ENCODE results near the gene JUN. TPM values are rescaled to one million over a fixed set of nuclear protein-coding genes. Genes with fewer than 3 reads are reported as not detected.

JUN gene
- total RNA-seq, 3 donors from 2014 or later = 119 to 880 (median 379) TPM

DNA sequence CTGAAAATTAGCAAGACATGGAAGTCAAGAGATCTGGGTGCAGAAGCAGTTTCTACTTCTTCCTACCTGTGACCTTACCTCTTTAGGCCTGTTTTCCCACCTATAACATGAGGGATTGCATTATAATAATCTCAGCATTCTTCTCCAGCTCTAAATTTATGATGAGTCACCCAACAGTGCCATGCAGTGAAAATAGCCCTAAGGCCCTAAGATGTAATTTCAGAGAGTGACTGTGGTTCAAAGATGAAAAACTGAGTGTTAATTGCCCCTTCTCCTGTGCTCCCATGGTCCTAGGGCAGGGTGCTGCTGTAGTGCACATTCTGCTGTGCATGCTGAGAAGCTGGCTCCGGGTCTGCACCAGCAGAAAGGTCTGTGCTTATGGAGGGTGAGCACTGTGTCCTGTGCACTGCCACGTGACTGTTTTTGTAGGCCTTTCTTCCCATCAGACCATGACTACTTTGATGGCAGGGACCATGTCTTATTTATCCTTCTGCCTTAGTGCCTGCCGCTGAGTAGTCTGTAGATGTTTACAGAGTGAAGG lies 29.7 kb downstream of the JUN start:
- intact Hi-C loops (cut with DNase I; ENCODE audit: low total_unique reads) = no loop called here
- Histone ChIP-seq H3K4me1 (peaks cover 0 to 4% of the 10 kb centered on the region in 2 donors), H3K9me3 (no peaks in the 10 kb centered on the region), H3K27ac (peak overlapping the region; percentile 66 to 78), H3K4me3 (no peak overlapping the region), H3K27me3 (no peaks in the 10 kb centered on the region), H3K36me3 (no peaks in the 10 kb centered on the region)
- no peak for DNase-seq (ENCODE audit: low spot score in 2 of 2)
- TF ChIP-seq POLR2AphosphoS5 (IDR thresholded peaks at IDR 0.05) = no peak
- no peak for TF ChIP-seq POLR2A (IDR thresholded peaks at IDR 0.05)
- TF ChIP-seq, protein P1, sequence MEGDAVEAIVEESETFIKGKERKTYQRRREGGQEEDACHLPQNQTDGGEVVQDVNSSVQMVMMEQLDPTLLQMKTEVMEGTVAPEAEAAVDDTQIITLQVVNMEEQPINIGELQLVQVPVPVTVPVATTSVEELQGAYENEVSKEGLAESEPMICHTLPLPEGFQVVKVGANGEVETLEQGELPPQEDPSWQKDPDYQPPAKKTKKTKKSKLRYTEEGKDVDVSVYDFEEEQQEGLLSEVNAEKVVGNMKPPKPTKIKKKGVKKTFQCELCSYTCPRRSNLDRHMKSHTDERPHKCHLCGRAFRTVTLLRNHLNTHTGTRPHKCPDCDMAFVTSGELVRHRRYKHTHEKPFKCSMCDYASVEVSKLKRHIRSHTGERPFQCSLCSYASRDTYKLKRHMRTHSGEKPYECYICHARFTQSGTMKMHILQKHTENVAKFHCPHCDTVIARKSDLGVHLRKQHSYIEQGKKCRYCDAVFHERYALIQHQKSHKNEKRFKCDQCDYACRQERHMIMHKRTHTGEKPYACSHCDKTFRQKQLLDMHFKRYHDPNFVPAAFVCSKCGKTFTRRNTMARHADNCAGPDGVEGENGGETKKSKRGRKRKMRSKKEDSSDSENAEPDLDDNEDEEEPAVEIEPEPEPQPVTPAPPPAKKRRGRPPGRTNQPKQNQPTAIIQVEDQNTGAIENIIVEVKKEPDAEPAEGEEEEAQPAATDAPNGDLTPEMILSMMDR (IDR thresholded peaks at IDR 0.05) = no peak

DNA sequence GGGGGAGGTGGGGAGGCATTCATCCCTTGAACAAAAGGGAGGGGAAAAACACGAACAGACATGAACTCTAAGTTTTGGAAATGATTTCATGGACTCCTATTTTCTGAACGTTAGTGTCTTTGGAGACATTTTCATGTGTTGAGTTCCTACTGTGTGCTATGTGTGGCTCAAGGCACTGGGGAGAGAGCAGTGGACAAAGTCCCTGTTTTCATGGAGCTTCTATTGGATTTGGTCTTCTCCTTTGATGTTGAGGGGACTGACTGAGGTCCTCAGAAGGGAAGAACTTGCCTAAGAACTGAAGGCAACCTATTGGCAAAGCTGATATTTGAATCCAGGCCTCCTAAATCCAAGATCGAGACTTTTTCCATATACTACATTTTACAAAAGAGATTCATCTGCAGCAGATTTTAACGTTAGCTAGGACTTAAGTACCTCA lies 30.4 kb downstream of the JUN start:
- TF ChIP-seq, protein P1 (IDR thresholded peaks at IDR 0.05) = no peak
- TF ChIP-seq POLR2AphosphoS5 (IDR thresholded peaks at IDR 0.05) = peak in 1 of 3 donors; percentile 3
- intact Hi-C loops (cut with DNase I; ENCODE audit: low total_unique reads) = no loop called here
- no peak for DNase-seq (ENCODE audit: low spot score in 2 of 2)

DNA sequence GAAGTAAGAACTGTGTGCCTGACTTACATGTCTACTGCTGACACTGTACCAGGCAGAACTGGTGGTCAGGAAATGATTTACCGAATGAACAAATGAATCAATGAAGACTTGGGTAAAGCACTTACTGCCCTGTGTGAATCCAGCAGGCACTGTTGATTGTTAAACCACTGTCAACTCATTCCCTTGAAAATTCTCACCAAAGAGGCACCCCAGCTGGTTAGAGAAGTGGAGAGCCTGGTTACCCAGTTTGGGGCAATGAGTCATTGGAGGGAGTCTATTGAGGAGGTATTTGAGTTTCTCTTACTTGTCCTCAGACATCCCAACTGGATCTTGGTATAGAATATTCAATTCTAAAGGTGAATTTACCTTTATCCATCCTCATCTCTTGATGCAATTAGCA lies 34.2 kb downstream of the JUN start:
- Histone ChIP-seq H3K4me3 (no peak overlapping the region), H3K27ac (no peak overlapping the region), H3K9me3 (no peaks in the 10 kb centered on the region), H3K4me1 (no peaks in the 10 kb centered on the region), H3K36me3 (no peaks in the 10 kb centered on the region), H3K27me3 (no peaks in the 10 kb centered on the region)
- intact Hi-C loops (cut with DNase I; ENCODE audit: low total_unique reads) = no loop called here
- TF ChIP-seq, protein P1 (IDR thresholded peaks at IDR 0.05) = no peak
- TF ChIP-seq POLR2AphosphoS5 (IDR thresholded peaks at IDR 0.05) (no peak), POLR2A (IDR thresholded peaks at IDR 0.05) (no peak)
- DNase-seq (ENCODE audit: low spot score in 2 of 2) = no peak

More for the DNA sequence above, 30.4 kb downstream of the JUN start:
- Histone ChIP-seq H3K9me3 (no peaks in the 10 kb centered on the region), H3K4me1 (peaks cover 0 to 4% of the 10 kb centered on the region in 2 donors), H3K4me3 (no peak overlapping the region), H3K36me3 (no peaks in the 10 kb centered on the region), H3K27ac (peak overlapping the region; percentile 66 to 78), H3K27me3 (no peaks in the 10 kb centered on the region)

- TF ChIP-seq POLR2AphosphoS5 (IDR thresholded peaks at IDR 0.05) = no peak
- no peak for TF ChIP-seq POLR2A (IDR thresholded peaks at IDR 0.05)
- TF ChIP-seq, protein P1 (IDR thresholded peaks at IDR 0.05) = no peak
- H3K4me1 ChIP-seq = no peaks in the 10 kb centered on the region
- intact Hi-C loops (cut with DNase I; ENCODE audit: low total_unique reads) = no loop called here
- H3K27ac ChIP-seq = no peak overlapping the region
- H3K9me3 ChIP-seq = no peaks in the 10 kb centered on the region
- DNase-seq (ENCODE audit: low spot score in 2 of 2) = no peak
- no peaks in the 10 kb centered on the region for H3K36me3 ChIP-seq
- H3K4me3 ChIP-seq = no peak overlapping the region
- H3K27me3 ChIP-seq = no peaks in the 10 kb centered on the region
Measured at GRCh38 chr1:58748666-58749065, 35.2 kb downstream of the JUN start.

DNA sequence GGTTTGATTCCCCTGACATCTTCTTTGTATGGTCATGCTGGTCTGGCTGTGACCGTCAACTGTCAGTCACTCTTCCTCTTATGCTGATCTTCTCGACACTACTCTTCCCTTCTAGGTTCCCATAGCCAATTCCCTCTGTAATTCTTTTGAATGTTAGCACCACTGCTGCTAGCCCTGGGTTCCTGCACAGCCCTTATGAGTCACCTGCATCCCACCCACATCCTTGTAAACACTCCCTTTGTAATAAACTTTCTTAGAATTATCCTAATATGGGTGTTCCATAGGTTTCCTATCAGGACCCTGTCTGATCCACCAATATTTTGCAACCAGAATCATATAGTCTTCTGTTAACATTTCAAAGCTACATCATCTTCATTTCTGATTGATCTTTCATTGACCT lies 37.1 kb downstream of the JUN start:
- TF ChIP-seq POLR2A (IDR thresholded peaks at IDR 0.05) = no peak
- TF ChIP-seq POLR2AphosphoS5 (IDR thresholded peaks at IDR 0.05) = no peak
- TF ChIP-seq, protein P1 (IDR thresholded peaks at IDR 0.05) = no peak
- Histone ChIP-seq H3K9me3 (no peaks in the 10 kb centered on the region), H3K36me3 (no peaks in the 10 kb centered on the region), H3K4me3 (no peak overlapping the region), H3K27ac (no peak overlapping the region), H3K27me3 (no peaks in the 10 kb centered on the region), H3K4me1 (no peaks in the 10 kb centered on the region)
- intact Hi-C loops (cut with DNase I; ENCODE audit: low total_unique reads) = no loop called here
- DNase-seq (ENCODE audit: low spot score in 2 of 2) = no peak

Measured in breast epithelium (tissue), 4 donors.